SKM-1 treated with dmso at 0.1 percent for 144 hours (cell line): ENCODE results near the gene RSU1.

Source experiments
- DNase-seq: peaks from one replicate; lab custom pipeline; 2025; ENCODE audit not compliant: unreplicated experiment; lab: John Stamatoyannopoulos, UW

Gene RSU1

DNA sequence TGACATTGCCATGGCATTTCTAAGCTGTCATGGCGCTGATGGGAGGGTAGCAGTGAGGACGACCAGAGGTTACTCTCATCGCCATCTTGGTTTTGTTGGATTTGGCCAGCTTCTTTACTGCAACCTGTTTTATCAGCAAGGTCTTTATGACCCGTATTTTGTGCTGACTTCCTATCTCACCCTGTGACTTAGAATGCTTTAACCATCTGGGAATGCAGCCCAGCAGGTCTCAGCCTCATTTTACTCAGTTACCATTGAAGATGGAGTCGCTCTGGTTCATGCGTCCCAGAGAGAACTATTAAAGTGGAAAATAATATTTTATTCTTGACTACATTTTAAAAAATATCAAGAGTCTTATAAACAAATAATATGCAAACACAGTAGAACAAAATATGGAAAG is 131.7 kb downstream of the RSU1 start:
- DNase-seq, result no peak

DNA sequence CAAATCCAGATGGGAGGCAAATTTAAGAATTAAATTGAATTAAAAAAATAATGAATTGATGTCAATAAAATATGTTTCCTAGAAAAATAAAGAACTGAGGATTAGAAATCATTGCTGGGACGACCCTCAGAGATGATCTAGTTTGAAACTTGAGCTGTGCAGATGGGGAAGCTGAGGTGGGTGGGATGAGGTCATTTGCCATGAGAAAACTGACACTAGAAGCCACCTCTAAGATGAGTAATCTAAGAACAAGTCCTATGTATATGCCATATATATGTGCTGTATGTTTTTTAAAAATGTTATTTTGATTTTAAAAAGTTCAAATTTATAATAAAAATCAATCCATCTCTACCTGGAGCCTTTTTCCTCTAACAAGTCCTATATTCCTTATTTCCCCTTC is 135.7 kb downstream of the RSU1 start:
- no peak for DNase-seq

DNA sequence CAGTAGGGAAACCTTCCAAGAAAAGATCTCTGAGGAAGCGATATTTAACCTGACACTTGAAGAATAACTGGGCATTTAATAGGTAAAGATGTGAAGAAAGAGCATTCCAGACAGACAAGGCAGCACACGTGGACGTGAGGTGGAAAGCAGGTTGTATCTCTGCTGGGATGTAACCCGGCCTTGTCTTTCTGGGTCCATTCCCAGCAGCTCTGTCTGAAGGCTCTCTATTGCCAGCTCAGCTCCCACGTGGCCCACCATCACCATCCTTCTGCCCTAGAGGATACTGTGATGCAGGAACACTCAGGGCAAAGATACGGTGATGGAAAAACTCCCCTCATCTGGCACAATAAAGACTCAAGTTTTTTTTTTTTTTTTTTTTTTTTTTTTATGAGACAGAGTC is 137.7 kb downstream of the RSU1 start:
- no peak for DNase-seq

DNA sequence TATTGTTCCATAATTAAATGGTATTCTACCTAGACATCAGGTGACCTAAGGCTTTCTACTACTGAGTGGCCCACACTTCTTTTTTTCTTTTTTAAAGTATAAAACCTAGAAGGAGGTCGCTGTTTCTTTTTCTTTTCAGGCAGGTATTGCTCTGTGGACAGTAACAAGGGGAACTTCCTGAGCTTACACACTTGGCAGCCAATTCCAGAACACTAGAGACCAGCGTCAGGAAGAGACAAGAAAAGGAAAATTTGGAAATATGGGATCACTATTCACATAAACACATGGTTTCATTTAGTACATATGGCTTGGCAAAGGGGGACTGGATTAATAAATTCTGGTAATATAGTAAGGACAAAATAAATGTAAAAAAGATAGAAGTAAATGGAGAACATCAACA is 141.9 kb downstream of the RSU1 start:
- no peak for DNase-seq

DNA sequence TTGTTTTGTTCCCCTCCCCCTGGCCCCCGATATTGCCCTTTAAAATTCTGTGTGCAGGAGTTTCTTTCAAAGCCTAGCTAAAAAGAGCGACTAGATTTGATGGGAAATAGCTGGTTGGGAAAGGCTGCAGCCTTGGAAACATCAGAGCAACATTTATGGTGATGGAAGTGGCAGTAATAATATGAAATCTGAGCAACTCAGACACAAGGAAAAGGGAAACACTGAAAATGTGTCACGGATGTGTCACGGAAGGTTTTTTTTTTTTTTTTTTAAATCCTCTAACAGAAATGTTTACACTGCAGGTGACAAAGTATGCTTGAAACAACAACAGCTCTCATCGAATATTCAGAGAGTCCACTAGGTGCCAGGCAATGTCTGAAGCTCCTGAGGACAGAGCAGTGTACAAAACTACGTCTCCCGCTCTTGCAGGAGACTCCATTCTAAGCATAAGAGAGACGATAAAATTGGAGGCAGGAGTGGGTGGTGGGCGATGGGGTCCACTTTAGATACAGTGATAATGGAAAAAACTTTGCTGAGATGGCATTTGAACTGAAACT is 143.0 kb downstream of the RSU1 start:
- no peak for DNase-seq

DNA sequence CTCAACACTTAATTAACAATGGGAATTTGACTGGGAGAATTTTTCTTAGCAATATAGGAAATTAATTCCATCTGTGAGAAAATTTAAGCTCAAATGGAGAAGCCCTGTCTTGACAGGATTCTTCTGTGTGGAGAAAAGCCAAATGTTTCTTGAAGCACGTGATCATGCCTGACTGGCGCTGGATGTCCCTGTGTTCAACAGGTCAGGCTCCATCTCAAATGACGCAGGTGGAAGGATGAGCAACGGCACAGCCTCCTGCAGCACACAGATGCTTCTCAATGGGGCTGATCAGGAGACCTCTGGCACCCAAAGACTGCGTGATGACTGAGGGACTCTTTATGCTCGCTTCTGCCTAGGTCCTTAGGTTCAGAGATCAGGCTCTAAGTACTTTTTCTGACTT is 143.8 kb downstream of the RSU1 start:
- no peak for DNase-seq

DNA sequence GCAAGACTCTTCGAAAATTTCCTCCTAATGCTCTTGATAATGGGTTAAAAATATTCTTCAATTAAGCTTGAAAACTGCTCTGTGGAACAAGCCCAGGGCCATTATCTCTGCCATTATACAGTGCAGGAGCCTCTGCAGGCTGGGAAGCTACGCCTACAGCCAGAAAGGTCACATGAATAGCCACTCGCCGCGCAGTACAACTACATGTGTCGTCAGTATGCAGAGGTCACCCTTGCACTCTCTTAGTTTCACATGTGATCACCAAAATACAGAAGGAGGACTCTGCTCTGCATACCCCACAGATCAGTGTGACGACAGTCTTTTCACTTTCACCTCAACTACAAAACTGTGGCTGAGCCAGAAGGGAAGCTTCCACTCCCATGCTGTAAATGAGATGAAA is 153.8 kb downstream of the RSU1 start:
- no peak for DNase-seq

DNA sequence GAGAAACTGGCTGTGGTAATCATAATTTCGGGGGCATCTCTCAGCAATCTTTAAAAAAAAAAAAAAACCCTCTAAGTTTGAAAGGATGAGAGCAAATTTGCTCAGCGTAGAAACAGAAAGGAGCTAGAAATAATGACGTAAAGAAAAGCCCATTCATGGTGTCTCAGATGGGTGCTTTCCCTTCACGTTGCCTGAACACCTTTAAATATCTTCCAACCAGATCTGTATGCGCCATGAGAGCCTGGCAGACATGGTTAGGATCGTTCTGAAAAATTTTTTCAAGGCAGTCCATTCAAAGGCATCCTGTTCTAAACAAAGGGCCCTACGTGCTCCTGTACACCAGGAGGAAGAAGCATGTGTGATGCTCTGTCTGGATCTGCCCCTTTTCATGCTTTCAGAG is 154.3 kb downstream of the RSU1 start:
- DNase-seq, result no peak

DNA sequence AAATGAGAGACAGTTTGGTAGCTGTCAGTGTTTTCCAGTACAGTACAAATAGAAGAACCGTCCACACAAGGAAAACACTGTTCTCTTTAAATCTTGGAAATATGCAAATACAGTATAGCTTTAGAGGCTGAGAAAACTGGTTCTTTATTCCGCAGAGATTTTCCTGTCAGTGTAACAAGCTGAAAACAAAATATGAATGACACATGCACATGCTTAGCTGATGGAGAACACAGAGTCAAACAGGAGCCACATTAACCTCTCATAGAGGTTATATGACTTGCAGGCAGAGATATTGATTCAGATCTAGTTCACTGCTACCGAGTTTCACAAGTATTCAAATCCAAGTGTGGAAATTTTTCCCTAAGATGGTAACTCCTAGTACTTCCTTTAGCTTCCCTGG is 160.3 kb downstream of the RSU1 start:
- no peak for DNase-seq

DNA sequence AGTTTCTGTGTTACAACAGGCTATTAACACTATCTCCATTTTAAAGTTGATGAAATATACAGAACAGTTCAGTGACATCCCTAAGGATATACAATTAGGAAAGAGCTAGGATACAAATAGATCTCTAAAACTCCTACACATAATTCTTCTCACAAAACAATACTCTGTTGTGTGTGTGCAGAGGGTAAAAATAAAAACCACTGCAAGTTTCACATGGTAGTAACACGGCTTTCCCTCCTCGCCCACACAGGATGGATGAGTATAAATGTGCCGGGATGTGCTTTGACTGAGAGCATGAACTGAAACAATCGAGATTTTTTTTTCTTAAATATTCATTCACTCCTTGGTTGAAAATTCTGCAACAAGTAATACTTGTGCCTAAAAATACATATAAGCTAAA is 164.0 kb downstream of the RSU1 start:
- DNase-seq, result no peak

DNA sequence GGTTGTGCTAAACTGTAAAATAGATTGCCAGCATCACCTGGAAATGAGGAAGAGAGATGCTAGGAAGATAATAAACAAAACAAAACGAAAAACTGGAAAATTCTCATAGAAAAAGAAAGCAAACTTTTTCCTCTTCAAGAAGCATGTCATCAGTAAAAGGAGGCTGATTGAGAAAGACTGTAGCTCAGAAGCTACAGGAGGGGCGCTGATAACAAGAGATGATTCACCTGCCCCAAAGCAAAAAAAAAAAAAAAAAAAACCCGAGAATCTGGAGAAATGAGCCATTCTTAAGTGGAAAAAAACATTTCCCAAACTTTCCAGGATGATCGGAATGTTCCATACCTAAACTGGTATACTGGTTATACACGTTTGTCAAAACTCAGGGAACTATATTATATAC is 165.1 kb downstream of the RSU1 start:
- no peak for DNase-seq

DNA sequence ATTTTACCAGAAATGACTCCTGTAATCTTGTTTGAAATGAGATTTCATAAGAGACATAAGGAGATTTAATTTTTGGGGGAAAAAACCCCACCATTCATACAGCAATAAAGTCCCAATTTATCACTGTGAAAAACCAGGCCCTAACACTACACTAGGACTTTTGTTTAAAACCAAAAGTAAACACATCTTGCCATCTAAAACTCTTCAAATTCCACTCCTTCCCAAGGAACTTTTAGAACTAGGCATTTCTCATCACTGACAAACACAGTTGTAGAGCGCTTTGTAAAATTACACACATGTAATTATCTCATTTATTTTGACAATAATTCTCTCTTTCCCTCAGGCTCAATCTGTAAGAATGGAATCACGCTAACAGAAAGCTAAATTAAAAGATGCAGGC is 167.5 kb downstream of the RSU1 start:
- DNase-seq, result no peak

DNA sequence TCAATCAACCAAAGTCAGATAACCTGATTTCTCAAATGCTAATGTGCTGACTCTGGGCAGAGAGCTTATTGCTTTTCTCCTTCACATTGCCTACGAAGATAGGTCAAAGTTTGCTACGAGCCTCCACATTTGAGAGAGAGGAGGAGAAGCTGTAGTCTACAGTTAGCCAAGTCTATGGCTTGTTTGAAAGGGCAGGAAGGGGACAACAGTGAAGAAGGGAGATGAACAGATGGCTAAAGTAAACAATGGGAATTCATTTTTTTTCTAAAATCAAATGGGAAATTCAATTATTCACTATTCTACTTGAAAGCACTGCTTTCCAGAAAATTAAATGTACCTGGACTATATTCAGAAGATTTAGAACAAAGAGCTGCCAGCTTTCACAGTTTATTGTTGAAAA is 168.9 kb downstream of the RSU1 start:
- DNase-seq, result no peak

DNA sequence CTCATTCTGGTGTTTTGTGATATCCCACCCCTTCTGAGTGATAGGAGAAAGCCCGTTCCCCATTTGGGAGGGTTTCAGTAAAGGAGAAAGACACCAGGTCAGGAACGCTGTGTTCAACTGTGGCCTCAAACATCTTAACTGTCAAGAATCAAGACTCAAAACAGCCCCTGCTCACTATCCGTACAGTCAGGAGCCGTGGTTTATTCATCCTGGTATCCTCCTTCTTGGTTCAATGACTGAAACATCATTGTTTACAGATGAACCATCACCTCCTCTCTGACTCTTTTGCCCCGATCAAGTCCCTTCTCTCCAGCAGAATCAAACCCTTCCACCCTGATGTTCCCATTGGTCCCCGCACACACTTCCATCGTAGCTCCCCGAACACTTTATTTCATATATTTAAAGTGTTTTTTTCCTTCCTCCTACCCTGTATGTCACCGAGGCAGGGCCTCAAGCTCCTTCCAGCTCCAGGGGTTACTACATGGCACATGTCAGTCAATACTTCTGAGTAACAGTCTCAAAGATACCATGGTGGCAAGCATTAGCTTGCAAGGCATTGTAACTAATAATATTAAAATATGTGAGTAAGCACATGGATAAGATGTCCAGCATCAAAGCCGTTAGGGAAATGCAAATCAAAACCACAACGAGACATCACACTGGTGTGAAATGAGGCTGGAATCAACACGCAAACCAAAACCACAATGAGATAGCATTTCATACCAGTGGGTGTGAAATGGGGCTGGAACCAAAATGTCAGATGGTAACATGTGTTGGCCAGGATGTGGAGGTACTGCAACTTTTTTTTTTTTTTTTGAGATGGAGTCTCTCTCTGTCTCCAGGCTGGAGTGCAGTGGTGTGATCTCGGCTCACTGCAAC is 170.8 kb downstream of the RSU1 start:
- DNase-seq, result no peak

DNA sequence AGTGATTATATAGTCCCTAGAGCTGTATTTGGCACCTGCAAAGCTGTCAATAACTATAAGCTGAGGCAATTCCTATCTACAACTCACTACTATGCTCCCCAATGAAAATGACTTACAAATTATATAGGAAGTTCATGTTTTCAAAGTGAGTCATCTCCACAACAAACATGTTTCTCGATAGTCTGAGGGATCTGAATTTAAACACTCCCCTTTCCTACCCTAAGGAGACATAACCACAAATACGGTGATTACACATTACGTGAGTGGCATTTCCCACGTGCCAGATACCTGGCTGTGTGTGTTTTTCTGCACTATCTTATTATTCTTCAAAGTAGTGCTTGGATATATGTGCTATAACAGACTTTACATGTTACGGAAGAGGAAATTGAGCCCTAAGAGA is 173.1 kb downstream of the RSU1 start:
- DNase-seq, result no peak

DNA sequence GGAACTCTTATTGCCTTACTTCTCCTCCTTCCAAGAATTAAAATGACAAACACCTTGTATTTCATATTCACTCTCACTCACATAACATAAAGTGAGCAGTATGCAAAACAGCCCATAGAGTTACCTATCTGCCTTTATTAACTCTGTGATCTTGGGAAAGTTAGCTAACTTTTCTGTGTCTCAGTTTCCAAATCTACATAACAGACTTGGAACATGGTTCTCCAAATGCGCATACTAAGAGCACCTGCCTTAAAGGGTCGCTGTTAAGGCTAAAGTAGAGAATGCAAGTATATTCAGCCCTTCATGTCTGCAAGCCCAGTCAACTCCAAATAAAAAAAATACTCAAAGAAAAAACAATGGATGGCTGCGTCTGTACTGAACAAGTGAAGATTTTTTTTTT is 173.7 kb downstream of the RSU1 start:
- no peak for DNase-seq

DNA sequence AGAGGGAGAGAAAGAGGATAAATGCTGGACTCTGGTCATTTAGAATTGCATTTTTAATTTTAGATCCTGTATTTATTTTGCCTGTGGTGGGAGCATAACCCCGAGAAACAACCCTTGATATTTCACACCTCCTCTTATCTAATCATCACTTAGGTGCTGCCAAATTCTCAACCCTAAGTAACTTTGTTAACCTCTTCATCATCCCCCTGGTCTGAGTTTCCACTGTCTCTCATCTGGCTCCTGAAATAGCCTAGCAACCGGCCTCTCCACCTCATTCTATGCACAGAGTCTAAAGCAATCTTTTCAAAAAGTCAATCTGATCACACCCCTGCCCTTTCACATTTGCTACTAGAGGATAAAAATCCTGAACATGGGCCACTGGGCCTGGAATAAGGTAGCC is 177.1 kb downstream of the RSU1 start:
- no peak for DNase-seq

DNA sequence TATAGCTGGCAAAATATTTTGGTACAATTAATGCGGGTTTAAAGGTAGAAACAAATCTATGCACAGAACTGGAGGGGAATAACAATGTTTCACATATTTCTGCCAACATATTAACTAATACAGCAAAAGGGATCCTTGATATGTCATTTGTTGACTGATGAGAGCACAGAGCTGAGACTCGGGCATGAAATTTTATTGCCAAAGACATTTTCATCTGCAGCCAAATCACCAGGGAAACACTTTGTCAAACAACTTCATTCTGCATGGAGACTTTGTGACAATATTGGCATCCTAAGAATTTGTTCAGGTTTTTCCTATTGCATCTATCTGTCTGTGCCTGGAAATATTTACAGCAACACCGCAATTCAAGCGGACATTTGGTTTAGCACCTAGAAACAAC is 177.8 kb downstream of the RSU1 start:
- DNase-seq, result no peak

DNA sequence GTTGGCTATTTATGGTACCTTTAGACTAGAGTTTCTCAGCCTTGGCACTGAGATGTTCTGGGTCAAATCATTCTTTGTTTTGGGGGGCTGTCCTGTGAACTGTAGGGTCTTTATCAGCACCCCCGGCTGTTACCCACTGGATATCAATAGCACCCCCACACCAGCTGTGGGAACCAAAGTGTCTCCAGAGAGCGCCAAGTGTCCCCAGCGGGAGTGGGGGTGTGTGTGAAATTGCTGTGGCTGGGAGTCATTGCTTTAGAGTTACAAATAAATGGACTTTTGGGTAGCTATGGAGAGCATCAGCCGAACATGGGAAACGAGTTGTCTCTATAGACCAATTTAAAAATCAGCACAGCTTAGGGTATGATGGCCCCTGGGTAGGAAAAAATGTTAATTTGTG is 184.2 kb downstream of the RSU1 start:
- DNase-seq, result no peak

DNA sequence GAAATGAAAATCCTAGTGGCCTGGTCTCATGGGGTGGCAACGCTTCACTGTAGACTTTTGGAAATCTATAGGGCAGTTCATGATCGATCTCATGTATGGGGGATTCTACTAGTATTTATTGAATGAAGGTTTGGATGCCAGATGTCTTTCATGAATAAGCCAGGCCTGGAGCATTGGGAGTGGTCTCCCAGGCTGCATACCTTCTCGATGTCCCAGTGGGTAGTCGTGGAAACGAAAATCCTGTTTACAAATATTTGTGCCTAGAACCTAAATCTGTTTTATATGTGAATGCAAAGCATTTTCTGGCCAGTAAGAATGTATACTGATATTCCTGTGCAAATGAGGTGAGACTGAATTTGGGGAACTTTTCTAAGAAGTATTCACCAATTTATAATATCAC is 190.5 kb downstream of the RSU1 start:
- no peak for DNase-seq

DNA sequence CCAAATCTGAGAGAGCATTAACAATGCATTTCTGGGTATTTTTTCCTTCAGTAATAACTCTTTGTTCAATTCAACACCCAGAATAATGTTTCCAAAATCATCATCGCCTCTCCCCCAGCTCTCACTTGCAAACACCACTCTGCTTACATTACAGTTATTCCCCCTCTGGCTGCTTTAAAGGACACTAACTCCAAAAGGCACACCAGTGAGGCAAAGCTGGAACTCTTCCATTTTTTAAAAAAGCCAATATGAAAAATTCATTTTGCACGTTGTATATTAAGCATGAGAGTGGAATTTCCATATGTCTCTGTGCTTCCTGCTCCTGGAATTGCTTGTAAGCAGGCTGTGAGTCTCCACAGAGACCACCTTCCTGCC is 204.3 kb downstream of the RSU1 start:
- no peak for DNase-seq

DNA sequence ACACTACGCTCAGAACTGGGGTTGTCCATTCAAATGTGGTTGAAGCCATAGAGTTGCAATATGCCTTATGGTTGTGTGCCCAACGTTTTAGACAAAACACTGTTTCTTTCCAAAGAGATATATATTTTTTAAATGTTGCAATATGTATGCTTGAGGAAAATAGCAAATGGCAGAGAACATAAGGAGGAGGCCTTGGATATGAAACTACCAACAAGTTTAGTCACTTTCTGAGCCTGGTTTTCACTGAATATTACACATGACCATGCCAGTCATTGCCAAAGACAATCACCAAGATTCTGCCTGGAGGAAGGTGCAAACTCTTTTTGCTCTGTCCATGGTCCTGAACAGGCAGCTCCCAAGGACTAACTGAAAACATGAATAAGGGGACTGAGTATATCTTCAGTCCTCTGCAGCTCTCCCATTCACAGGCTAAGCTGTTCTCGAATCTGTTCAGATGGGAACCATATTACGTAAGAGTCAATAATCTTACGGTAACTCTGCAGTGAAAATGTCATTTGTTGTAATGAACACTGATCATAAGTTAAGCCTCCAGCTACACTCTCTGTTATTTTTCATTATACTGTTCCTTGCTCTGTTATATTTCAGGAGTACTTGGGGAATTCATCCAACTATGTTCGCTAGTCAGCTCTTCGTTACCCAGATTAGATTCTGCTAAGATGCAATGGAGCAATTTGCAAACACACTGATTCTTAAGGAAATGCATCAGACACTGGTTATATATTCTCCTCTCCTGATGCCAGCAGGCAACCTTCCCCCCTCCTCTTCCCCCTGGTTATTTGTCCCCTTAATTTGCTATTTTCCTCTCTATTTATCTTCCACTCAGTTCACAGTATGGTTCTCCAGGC is 204.9 kb downstream of the RSU1 start:
- no peak for DNase-seq
